GM21423 (cell line): ENCODE results near the gene FAM118B.
A peak's percentile ranks its signal among the peaks of the same experiment; 100 is the strongest.

Experiments used
- ATAC-seq: cut with Tn5 transposase; IDR thresholded peaks from one replicate; pipeline ENCODE4 v1.9.1; 2021; ENCODE audit warnings: mild to moderate bottlenecking, moderate library complexity; ENCODE audit not compliant: unreplicated experiment

Gene FAM118B

GRCh38 chr11:126186025-126186698 lies 25.4 kb upstream of the FAM118B start:
- no peak for ATAC-seq

DNA sequence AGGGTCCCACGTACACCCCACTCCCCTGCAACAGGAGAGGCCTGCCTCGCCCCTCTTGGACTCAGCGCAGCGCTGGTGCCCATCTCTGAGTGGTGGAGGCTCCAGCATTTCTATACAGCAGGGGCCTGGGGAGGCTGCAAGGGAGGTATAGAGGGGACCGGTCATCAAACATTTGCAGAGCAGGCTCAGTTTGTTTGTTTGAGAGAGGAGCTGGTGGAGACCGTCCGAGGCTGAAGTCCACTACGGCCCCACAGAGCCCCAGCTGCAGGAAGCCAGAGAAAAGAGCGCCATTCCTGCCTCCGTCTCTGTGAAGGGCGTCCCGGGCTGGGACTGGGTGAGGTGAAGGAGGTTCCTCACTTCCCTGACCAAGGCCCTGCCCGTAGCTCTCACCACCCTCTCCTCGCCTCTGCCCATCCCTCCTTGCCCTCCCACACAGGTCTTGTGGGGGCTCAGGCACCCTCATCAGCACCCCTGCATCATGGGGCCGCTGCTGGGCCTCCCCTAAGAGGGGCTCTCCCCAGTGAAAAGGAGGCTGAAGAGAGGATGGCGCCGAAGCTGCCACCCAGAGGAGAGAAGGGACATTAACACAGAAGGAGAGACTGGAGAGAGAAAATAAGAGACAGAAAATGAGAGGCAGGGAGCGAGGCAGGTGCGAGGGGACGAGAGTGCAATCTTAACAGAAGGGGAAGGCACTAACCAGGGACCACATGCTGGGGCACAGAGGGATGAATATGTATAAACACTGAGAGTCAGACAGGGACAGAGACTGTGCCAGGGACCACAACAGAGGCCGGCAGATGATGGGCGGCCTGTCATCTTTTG lies 24.7 kb upstream of the FAM118B start:
- no peak for ATAC-seq

DNA sequence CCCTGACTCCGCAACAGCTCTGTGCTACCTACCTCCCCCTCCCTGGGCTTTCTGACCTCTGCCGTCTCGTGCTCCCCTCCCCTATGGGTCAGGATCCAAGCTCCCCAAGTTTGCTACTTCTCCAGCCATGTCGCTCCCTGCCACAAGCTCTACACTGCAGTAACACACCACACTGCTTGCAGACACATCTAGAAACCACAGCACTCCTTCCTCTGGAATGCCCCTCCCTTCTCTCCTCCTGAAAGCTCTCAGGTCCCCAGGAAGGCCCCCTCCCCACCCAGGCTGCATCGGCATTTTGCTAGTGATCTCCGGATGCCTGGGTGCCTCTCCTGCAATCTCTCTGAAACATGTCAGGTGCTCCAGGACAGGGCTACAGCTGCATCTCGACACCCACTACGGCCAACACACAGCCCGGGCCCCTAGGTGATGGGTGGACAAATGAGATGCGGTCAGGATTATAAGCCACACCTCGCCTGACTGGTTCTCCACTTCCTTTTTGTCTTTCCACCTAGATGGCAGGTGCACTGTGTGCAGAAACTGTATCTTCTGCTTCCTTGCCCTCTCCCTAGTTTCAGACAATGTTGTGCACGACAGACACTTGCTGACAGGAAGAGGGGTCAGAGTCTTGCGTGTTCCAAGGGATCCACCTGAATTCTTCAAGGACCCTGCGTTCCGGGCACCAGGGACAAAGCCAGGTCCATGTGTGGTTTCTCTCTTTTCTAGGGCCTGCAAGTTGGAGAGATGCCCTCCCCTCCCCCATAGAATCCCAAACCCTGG lies 23.1 kb upstream of the FAM118B start:
- peak; percentile 82 for ATAC-seq

DNA sequence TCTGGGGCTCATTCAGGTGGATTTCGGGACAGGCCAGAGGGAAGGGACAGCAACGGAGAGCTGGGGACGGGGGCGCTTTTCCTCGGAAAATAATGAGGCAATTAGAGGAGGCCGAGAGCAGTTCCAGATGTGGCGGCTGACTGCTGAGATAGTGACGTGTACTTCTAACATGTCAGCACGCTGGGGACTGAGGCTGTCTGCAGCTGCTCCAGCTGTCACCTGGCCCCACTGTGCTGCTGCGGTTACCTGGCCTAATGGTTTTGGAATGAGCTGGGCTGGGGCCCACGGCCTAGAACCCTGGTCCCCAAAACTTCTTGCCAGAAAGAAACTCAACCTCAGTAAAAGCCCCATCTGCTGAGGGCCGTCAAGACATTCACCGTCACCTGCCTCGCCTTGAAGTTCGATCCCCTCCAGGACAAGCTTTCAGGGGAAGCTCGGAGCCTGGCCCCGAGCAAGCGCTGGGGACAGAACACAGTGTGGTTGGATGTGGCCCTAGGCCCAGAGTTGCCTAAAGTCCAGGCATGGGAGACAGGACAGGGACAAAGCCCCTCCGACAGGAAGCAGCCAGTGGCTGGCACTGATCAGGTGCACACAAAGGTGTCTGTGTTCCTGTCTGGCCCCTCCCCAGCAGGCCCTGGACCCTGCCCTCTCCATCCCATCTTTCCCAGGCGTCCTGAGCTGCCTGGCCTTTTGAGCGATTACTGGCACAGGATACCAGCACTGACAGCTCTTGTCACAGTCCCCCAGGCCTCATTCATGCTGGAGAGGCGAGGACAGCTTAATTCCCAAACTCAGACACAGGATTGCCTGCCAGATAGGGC lies 22.3 kb upstream of the FAM118B start:
- no peak for ATAC-seq

DNA sequence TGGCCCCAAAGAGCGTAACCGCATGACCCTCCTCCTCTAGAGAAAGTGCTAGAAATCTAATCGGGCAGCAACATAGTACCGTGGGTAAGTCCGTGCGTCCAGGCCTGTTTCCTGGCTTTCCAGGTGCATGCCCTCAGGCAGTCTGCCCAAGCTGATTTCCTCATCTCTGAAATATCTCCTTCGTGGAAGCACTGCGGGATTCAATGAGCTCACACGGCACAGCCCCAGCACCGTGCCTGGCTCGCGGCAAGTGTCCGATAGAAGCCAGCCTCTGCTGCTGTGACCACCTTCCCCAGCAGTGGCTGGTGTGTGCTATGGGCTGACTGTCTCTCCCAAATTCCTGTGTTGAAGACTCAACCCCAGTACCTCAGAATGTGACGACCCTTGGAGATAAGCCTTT lies 20.8 kb upstream of the FAM118B start:
- no peak for ATAC-seq

GRCh38 chr11:126191379-126192073 lies 20.1 kb upstream of the FAM118B start:
- no peak for ATAC-seq

GRCh38 chr11:126192361-126192760 lies 19.2 kb upstream of the FAM118B start:
- no peak for ATAC-seq

GRCh38 chr11:126193038-126193478 lies 18.5 kb upstream of the FAM118B start:
- ATAC-seq = no peak

DNA sequence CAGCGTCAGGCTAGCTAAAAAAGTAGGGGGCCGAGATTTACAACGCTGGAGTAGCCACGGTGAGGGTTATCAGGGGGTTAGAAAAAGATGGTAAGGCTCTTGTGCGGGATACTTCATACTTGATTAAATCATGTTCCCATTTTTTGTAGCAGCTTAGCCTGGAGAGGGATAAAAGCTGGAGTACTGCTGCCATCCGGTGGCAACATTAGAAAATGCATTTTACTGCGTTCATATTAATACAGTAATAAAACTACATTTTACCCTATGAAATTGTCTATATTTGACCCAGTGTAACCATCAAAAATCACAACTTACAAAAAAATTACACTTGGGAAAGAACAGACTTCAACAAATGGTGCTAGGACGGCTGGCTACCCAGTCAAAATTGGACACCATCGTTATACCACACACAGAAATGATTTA lies 17.4 kb upstream of the FAM118B start:
- no peak for ATAC-seq

GRCh38 chr11:126195119-126195518 lies 16.5 kb upstream of the FAM118B start:
- ATAC-seq = no peak

GRCh38 chr11:126197277-126197939 lies 14.2 kb upstream of the FAM118B start:
- no peak for ATAC-seq

DNA sequence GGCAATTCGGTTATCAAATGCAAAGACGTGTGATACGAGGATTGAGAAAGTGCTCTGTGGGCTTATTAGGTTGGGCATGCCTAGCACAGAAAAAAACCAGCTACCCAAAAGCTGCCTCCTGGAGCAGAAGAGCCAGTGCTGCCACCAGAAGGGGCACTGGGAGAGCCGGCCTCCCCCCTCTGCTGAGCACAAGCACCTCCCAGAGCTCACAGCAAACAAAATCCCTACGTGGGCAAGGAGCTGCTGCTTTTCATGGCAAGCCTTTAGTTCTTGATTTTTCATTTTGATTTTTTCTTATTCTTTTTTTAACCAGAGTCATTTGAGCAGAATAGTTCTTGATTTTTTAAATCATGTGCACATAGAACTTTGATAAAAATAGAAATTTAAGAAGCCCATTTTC lies 12.9 kb upstream of the FAM118B start:
- ATAC-seq = no peak

- ATAC-seq = no peak
Measured at GRCh38 chr11:126202646-126203359, 8.8 kb upstream of the FAM118B start.

GRCh38 chr11:126205359-126205758 lies 6.2 kb upstream of the FAM118B start:
- ATAC-seq = no peak

DNA sequence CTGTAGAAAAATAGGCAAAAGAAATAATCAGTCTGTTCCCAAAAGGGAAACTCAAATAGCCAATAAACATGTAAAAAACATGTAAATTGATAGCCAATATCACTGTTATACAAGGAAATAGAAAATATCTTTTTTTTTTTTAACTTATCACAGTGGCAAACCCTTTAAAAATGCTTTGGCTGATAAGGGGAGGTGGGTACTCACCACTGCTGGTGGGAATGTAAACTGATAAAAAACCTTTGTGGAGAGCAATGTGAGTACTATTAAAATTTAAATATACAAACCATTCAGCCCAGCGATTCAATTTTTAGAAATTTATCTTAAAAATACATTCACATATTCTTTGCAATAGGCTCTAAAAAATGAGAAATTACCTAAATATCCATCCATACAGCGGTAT lies 3.7 kb upstream of the FAM118B start:
- no peak for ATAC-seq

DNA sequence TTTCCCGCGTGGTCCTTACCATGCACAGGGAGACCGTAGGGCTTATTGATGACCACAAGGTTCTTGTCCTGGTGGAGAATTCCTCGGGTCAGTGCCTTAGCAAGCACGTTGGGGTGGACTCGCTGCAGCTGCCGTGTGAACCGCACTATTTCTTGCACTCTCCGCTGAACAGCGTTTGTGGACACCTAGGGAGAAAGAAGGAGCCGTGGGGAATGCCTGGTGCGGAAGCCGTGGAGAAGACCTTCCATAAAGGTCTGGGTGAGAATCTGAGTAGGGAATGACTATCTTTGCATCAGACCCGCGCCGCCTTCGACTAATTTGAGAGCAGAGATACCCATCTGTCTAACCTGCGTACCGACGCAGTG lies 729 bp upstream of the FAM118B start:
- no peak for ATAC-seq

DNA sequence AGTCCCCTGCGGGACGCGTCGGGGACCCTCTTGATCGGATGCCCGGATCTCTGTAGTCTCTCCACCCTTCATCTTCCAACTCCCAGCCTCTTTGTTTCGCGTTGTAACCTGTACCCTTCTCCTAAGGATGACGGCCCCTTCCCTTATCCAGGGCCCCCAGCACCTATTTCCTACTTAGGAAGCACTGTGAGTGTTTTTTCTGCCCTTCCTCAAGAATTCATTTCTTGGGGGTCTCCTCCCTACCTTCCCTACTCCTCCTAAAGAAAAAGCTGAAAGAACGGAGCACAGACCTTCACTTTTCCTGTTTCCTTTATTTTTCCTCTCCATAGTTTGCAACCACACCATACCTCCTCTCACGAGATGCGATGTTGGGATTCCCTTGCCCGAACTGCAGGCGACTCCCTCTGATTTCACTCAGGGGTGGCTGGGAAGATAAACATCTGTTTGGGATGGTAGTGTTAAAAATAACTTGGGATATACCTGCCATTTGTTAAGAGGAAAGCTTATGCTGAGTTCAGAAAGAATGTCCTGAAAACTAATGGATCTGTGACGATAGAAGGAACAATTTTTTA lies 593 bp downstream of the FAM118B start:
- no peak for ATAC-seq

DNA sequence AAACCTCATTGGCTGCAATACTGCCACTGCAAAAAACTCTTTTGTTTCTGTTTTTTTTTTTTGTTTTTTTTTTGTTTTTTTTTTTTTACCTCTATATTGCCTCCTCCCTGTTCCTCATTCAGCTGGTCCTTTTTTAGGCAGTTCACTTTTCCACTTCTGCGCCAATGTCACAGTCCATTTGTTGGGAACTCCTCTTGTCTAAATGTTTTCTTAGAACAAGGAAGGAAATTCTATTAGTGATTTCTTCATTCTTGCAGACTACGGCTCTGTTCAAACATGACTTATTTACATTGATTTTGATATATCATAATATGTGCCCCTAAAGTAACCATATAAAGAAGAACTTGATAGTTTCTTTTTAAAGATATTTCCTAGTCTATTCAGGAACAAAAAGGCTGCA lies 2.9 kb downstream of the FAM118B start:
- ATAC-seq = no peak

DNA sequence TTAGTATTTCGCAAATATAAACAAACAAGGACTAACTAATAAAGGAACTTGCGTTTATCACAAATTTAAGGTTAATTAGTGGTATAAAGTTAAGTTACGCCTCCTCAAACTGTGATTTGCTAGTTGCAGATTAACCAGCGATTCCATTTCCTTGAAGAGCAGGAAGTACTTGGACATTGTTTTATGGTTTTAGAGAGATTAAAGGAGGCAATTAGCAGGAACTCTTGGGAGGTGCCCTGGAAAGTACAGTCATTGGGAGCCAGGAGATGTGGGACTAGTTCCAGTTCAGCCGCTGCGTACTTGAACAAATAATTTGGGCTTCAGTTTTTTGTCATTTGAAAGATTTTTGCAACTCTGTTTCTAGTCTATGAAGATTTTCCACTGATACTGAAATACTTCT lies 3.3 kb downstream of the FAM118B start:
- ATAC-seq = no peak
